GM12878 (cell line): ENCODE measurements around the gene CHST15. TPM values are rescaled to one million over a fixed set of nuclear protein-coding genes. Genes with fewer than 3 reads are reported as not detected.

Source experiments
- ATAC-seq: fragments of 200-7000 bp; cut with Tn5 transposase; 3 replicates; pipeline ENCODE4 v1.9.1; 2020; ENCODE audit warnings: mild to moderate bottlenecking, moderate library complexity
- BruUV-seq: library from RNA; stranded (reverse); fragments of 400-500 nt; replicated peaks from 2 replicates; lab custom pipeline; 2021; lab: Mats Ljungman, UMichigan
- CTCF ChIA-PET: fragments of 300-600 bp; sonication (Branson Sonifier 250); formaldehyde crosslinking; extraction: SDS; loops from one replicate; lab custom pipeline; 2021; ENCODE audit warnings: inconsistent platforms; lab: Yijun Ruan, JAX
- POLR2A ChIA-PET: fragments of 350-600 bp; formaldehyde crosslinking; extraction: SDS; loops from one replicate; lab custom pipeline; 2021; ENCODE audit warnings: inconsistent platforms; lab: Charles Lee
- RAD21 ChIA-PET: fragments of 300-600 bp; sonication (Branson Sonifier 250); formaldehyde crosslinking; loops from one replicate; lab custom pipeline; 2023; ENCODE audit warnings: antibody characterized with exemption; ENCODE audit not compliant: unreplicated experiment; lab: Charles Lee
- SMC1A ChIA-PET: fragments of 300-600 bp; sonication (Branson Sonifier 250); formaldehyde crosslinking; loops from one replicate; lab custom pipeline; 2023; ENCODE audit not compliant: unreplicated experiment, uncharacterized antibody; lab: Charles Lee
- DNase-seq: peaks from one replicate; pipeline ENCODE4 v3.0.0-alpha.2; 2011; ENCODE audit warnings: low read depth, low spot score
- FAIRE-seq: peaks from 3 replicates; lab custom pipeline; 2011; peaks lifted over from hg19 to GRCh38; lab: Jason Lieb, UNC
- H2AFZ ChIP-seq: 2 replicates; pipeline ENCODE4 v1.6.0; 2011; ENCODE audit warnings: low read depth, low read length, control low read depth; ENCODE audit not compliant: control insufficient read depth
- H3K27ac ChIP-seq: 2 replicates; pipeline ENCODE4 v1.5.1; 2011; ENCODE audit warnings: control low read depth; ENCODE audit not compliant: control insufficient read depth, insufficient read depth
- H3K27me3 ChIP-seq, 2 experiments: replicated peaks in 1 of 2; 2 replicates each; pipeline versions ENCODE4 v1.6.0 to v1.6.1; 2011; ENCODE audit warnings: low read length in 1 of 2; ENCODE audit not compliant: control insufficient read depth in 2 of 2, insufficient read depth in 2 of 2
- H3K36me3 ChIP-seq, 2 experiments: 2 replicates each; pipeline ENCODE4 v1.5.1; 2011; ENCODE audit warnings: low read length in 1 of 2; ENCODE audit not compliant: control insufficient read depth in 2 of 2, insufficient read depth in 2 of 2
- H3K4me1 ChIP-seq: 2 replicates; pipeline ENCODE4 v1.6.1; 2011; ENCODE audit warnings: mild to moderate bottlenecking, low read length, moderate library complexity, mixed read lengths; ENCODE audit not compliant: control insufficient read depth, insufficient read depth
- H3K4me2 ChIP-seq: 2 replicates; pipeline ENCODE4 v1.6.0; 2011; ENCODE audit warnings: control low read depth; ENCODE audit not compliant: control insufficient read depth, insufficient read depth
- H3K4me3 ChIP-seq: fragments of 200-600 bp; sonication (generic); 2 replicates; pipeline ENCODE4 v1.5.1; 2016
- H3K79me2 ChIP-seq: 2 replicates; pipeline ENCODE4 v1.6.0; 2011; ENCODE audit warnings: low read length; ENCODE audit not compliant: control insufficient read depth, insufficient read depth
- H3K9ac ChIP-seq: 2 replicates; pipeline ENCODE4 v1.8.0; 2011; ENCODE audit warnings: low read length, control low read depth, mixed read lengths; ENCODE audit not compliant: control insufficient read depth, insufficient read depth
- H3K9me3 ChIP-seq: replicated peaks from 3 replicates; pipeline ENCODE4 v1.5.1; 2011; ENCODE audit warnings: mild to moderate bottlenecking, low read length; ENCODE audit not compliant: control insufficient read depth, insufficient read depth
- H4K20me1 ChIP-seq: 2 replicates; pipeline ENCODE4 v1.6.0; 2011; ENCODE audit not compliant: control insufficient read depth, insufficient read depth
- ASH2L ChIP-seq: fragments of 300-600, 200-600 bp; sonication (generic); IDR thresholded peaks from 2 replicates; pipeline ENCODE4 v1.6.1; 2017; ENCODE audit warnings: low read depth, mild to moderate bottlenecking, borderline replicate concordance
- IRF5 ChIP-seq: fragments of 450-650 bp; IDR thresholded peaks from 2 replicates; pipeline ENCODE4 v1.6.1; 2017; ENCODE audit warnings: borderline replicate concordance
- NKRF ChIP-seq: fragments of 450-650 bp; conservative IDR thresholded peaks from 2 replicates; pipeline ENCODE4 v1.6.1; 2017; ENCODE audit warnings: mild to moderate bottlenecking, moderate library complexity
- NR2C1 ChIP-seq: fragments of 450-650 bp; IDR thresholded peaks from 2 replicates; pipeline ENCODE4 v1.6.1; 2017; ENCODE audit warnings: antibody characterized with exemption, mild to moderate bottlenecking, moderate library complexity
- NR2F1 ChIP-seq: fragments of 450-650 bp; conservative IDR thresholded peaks from 2 replicates; pipeline ENCODE4 v1.6.1; 2017; ENCODE audit warnings: mild to moderate bottlenecking
- RBBP5 ChIP-seq: fragments of 200-600 bp; sonication (generic); conservative IDR thresholded peaks from 2 replicates; pipeline ENCODE4 v1.6.1; 2016
- RUNX3 ChIP-seq: IDR thresholded peaks from 2 replicates; pipeline ENCODE4 v1.6.1; 2012; ENCODE audit warnings: low read length, inconsistent platforms
- SIN3A ChIP-seq: IDR thresholded peaks from 2 replicates; pipeline ENCODE4 v1.6.1; 2012; ENCODE audit warnings: low read depth, low read length, improper control_type of control experiment
- SRF ChIP-seq, 2 experiments: IDR thresholded peaks; 2 replicates each; pipeline ENCODE4 v1.6.1; 2011; ENCODE audit warnings: low read depth in 2 of 2, low read length in 2 of 2, mild to moderate bottlenecking in 1 of 2, moderate library complexity in 1 of 2
- SUZ12 ChIP-seq: fragments of 200-600 bp; sonication (generic); IDR thresholded peaks from one replicate; pipeline ENCODE4 v1.6.1; 2018; ENCODE audit warnings: antibody characterized with exemption, mild to moderate bottlenecking; ENCODE audit not compliant: unreplicated experiment
- ZNF24 ChIP-seq: fragments of 450-650 bp; IDR thresholded peaks from 2 replicates; pipeline ENCODE4 v1.6.1; 2017; ENCODE audit warnings: antibody characterized with exemption, mild to moderate bottlenecking
- ZSCAN29 ChIP-seq: fragments of 450-650 bp; IDR thresholded peaks from 2 replicates; pipeline ENCODE4 v1.6.1; 2017; ENCODE audit warnings: mild to moderate bottlenecking, moderate library complexity
- WGBS: methylation state at CpG from one replicate; pipeline ENCODE4 v1.1.6; 2016; ENCODE audit warnings: low lambda C conversion rate; ENCODE audit not compliant: insufficient replicate concordance, insufficient coverage; ENCODE audit errors: missing lambda C conversion rate; 5-methylcytosine and 5-hydroxymethylcytosine counted together
- in situ Hi-C: fragments of 300-500 bp; cut with MboI; formaldehyde crosslinking; loops from 9 replicates; pipeline ENCODE4 v1.14.3; 2018; ENCODE audit warnings: mixed read lengths
- intact Hi-C: fragments of 100-400 bp; cut with micrococcal nuclease; formaldehyde crosslinking; loops from one replicate; pipeline ENCODE4 v1.14.2; 2022; ENCODE audit not compliant: unreplicated experiment
- polyA plus RNA-seq, 11 experiments: library from polyadenylated mRNA; depleted of rRNA in 4 of 11; unstranded in 6 of 11; stranded (reverse) in 5 of 11; fragments of >200 nt; fragmentation: Nextera tagmentation in 4 of 11; fragmentation: Illumina TruSeq in 1 of 11; extraction: Ambion mirVana in 4 of 11; extraction: Trizol in 1 of 11; gene quantifications; 1 replicate in 1 of 11; 2 replicates in 10 of 11; pipeline versions ENCODE4 v1.2.1 to v1.2.3, GENCODE V29; 2011 to 2016; ENCODE audit warnings: inconsistent platforms in 2 of 11, missing spikeins in 2 of 11, low read depth in 1 of 11
- total RNA-seq, 4 experiments: library from RNA; depleted of rRNA in 3 of 4; stranded (reverse); fragments of >200 nt in 3 of 4; fragmentation: Illumina TruSeq in 1 of 4; extraction: Trizol in 1 of 4; gene quantifications; 2 replicates each; pipeline versions ENCODE4 v1.2.1 to v1.2.3, GENCODE V29; 2013 to 2021

Gene CHST15
- total and polyA plus RNA-seq, 10 of the 15 experiments (the other 5 are each of a cell fraction or from before 2014, with no cell fraction given): 0.02 to 0.53 (median 0.05) TPM; not detected in 1

- H3K9ac ChIP-seq: no peak overlapping the region
- SMC1A ChIA-PET: no interaction called here
- intact Hi-C loops: no loop called here
- ATAC-seq (no peak), DNase-seq (no peak), FAIRE-seq (no peak)
- no peak overlapping the region for H3K27ac ChIP-seq
- in situ Hi-C loops: no loop called here
- H3K9me3 ChIP-seq: no peaks in the 10 kb centered on the region
- peaks cover 5% of the 10 kb centered on the region; the same call in 1 of the 2 replicates for H3K4me1 ChIP-seq
- peaks cover 4% of the 10 kb centered on the region in 2 experiments for H3K27me3 ChIP-seq
- RAD21 ChIA-PET: interaction anchor here (1.6 kb wide), 1 partner anchor 75 kb away, joined by 3 read pairs; no protein-coding TSS in a partner anchor
- no peak overlapping the region for H3K4me3 ChIP-seq
- POLR2A ChIA-PET: no interaction called here
- no peaks in the 10 kb centered on the region for H4K20me1 ChIP-seq
- CTCF ChIA-PET: no interaction called here
- no peak overlapping the region for H2AFZ ChIP-seq
- 41% methylated on average over 10 of the region's 10 CpGs for WGBS
- H3K79me2 ChIP-seq: no peaks in the 10 kb centered on the region
- TF ChIP-seq SUZ12 (no peak), SIN3A (no peak), RUNX3 (no peak), ASH2L (no peak), ZSCAN29 (no peak), IRF5 (no peak), NR2F1 (no peak), NR2C1 (no peak), RBBP5 (no peak), SRF (IDR thresholded peaks at IDR 0.05; ENCODE audit: low read depth in 2 of 2, low read length in 2 of 2) (no peak), NKRF (no peak), ZNF24 (no peak)
- BruUV-seq: no TSS peak
- H3K4me2 ChIP-seq: no peak overlapping the region
- H3K36me3 ChIP-seq: no peaks in the 10 kb centered on the region
Observed at GRCh38 chr10:124070666-124071065, 22.7 kb downstream of the CHST15 start.
